ENCODE measurements around the gene FUBP3.

The FUBP3 gene

DNA sequence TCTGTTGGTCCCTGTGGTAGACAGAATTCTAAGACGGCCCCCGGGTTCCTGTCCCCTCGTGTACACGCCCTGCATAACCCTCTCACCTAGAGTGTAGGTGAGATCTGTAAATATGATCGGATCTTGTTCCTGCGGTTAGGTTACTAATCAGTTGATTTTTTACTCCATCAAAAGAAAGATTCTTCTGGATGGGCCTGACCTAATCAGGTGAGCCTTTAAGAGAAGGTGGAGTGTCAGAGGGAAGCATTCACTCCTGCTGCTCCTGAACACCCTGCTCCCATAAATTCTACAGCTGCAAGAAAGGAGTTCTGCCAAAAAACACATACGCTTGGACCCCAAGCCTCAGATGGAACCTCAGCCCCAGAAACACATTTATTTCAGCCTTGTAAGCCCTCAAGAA lies 15.6 kb upstream of the FUBP3 start:
- no peak overlapping the region for H3K4me3 ChIP-seq (ENCODE audit: low read length)
- 0 out of 2 replicates have a peak, but pooled peaks cover 4% of the 10 kb centered on the region for H3K27me3 ChIP-seq (ENCODE audit: control insufficient read depth, low read length)
- no peak overlapping the region for H3K4me2 ChIP-seq (ENCODE audit: low read length)
- H3K79me2 ChIP-seq (ENCODE audit: control insufficient read depth, low read length), result no peaks in the 10 kb centered on the region
- H3K27ac ChIP-seq (ENCODE audit: low read depth, low read length), result no peak overlapping the region
- H3K4me1 ChIP-seq (ENCODE audit: control insufficient read depth, low read length), result no peaks in the 10 kb centered on the region
- no peaks in the 10 kb centered on the region for H3K9me2 ChIP-seq (replicated peaks; ENCODE audit: control insufficient read depth, low read length)
- no peaks in the 10 kb centered on the region for H3K9me3 ChIP-seq (ENCODE audit: control insufficient read depth, insufficient read depth, low read length)
- no peaks in the 10 kb centered on the region for H3F3A ChIP-seq (ENCODE audit: control insufficient read depth, insufficient read depth)
- no peaks in the 10 kb centered on the region for H3K36me3 ChIP-seq (ENCODE audit: control insufficient read depth, low read length)
- TF ChIP-seq, protein P1, sequence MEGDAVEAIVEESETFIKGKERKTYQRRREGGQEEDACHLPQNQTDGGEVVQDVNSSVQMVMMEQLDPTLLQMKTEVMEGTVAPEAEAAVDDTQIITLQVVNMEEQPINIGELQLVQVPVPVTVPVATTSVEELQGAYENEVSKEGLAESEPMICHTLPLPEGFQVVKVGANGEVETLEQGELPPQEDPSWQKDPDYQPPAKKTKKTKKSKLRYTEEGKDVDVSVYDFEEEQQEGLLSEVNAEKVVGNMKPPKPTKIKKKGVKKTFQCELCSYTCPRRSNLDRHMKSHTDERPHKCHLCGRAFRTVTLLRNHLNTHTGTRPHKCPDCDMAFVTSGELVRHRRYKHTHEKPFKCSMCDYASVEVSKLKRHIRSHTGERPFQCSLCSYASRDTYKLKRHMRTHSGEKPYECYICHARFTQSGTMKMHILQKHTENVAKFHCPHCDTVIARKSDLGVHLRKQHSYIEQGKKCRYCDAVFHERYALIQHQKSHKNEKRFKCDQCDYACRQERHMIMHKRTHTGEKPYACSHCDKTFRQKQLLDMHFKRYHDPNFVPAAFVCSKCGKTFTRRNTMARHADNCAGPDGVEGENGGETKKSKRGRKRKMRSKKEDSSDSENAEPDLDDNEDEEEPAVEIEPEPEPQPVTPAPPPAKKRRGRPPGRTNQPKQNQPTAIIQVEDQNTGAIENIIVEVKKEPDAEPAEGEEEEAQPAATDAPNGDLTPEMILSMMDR (IDR thresholded peaks at IDR 0.05; ENCODE audit: low read depth, low read length, poor library complexity, severe bottlenecking), result no peak
- no peak for TF ChIP-seq EZH2phosphoT487 (IDR thresholded peaks at IDR 0.05; ENCODE audit: borderline replicate concordance, low read length)
- no peaks in the 10 kb centered on the region for H4K20me1 ChIP-seq (ENCODE audit: control insufficient read depth, insufficient read depth, low read depth, low read length)

DNA sequence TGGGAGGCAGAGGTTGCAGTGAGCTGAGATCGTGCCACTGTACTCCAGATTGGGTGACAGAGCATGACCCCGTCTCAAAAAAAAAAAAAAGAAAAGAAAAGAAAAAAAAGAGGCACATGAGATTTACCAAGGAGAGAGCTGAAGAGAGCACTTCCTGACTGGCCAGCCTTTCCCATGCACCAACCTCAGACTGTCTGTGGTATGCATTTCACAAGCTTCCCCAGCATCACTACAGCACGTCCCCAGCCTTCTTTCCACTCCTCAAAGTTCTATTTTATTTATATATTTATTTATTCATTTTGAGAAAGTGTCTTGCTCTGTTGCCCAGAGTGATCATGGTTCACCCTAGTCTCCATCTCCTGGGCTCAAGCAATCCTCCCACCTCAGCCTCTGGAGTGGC lies 13.6 kb upstream of the FUBP3 start:
- H3K27me3 ChIP-seq (ENCODE audit: control insufficient read depth, low read length), result 0 out of 2 replicates have a peak, but pooled peaks cover 4% of the 10 kb centered on the region
- no peak overlapping the region for H3K4me2 ChIP-seq (ENCODE audit: low read length)
- no peaks in the 10 kb centered on the region for H3K79me2 ChIP-seq (ENCODE audit: control insufficient read depth, low read length)
- H3K36me3 ChIP-seq (ENCODE audit: control insufficient read depth, low read length), result no peaks in the 10 kb centered on the region
- no peaks in the 10 kb centered on the region for H3K9me2 ChIP-seq (replicated peaks; ENCODE audit: control insufficient read depth, low read length)
- no peaks in the 10 kb centered on the region for H3K9me3 ChIP-seq (ENCODE audit: control insufficient read depth, insufficient read depth, low read length)
- TF ChIP-seq, protein P1 (IDR thresholded peaks at IDR 0.05; ENCODE audit: low read depth, low read length, poor library complexity, severe bottlenecking), result no peak
- no peak for TF ChIP-seq EZH2phosphoT487 (IDR thresholded peaks at IDR 0.05; ENCODE audit: borderline replicate concordance, low read length)
- no peaks in the 10 kb centered on the region for H3F3A ChIP-seq (ENCODE audit: control insufficient read depth, insufficient read depth)
- H3K27ac ChIP-seq (ENCODE audit: low read depth, low read length), result no peak overlapping the region
- no peaks in the 10 kb centered on the region for H4K20me1 ChIP-seq (ENCODE audit: control insufficient read depth, insufficient read depth, low read depth, low read length)
- H3K4me1 ChIP-seq (ENCODE audit: control insufficient read depth, low read length), result no peaks in the 10 kb centered on the region
- H3K4me3 ChIP-seq (ENCODE audit: low read length), result no peak overlapping the region

DNA sequence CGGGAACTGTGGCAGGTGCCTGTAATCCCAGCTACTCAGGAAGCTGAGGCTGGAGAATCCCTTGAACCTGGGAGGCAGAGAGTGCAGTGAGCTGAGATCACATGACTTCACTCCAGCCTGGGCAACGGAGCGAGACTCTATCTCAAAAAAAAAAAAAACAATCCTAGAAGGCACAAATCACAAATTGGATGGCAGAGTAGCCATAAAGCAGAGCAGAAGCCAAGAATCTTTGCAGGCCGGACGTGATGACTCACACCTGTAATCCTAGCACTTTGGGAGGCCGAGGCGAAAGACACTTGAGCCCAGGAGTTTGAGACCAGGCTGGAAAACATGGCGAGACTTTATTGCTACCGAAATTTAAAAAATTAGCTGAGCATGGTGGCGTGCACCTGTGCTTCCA lies 9.2 kb upstream of the FUBP3 start:
- H3K36me3 ChIP-seq (ENCODE audit: control insufficient read depth, low read length), result no peaks in the 10 kb centered on the region
- TF ChIP-seq, protein P1 (IDR thresholded peaks at IDR 0.05; ENCODE audit: low read depth, low read length, poor library complexity, severe bottlenecking), result no peak
- TF ChIP-seq EZH2phosphoT487 (IDR thresholded peaks at IDR 0.05; ENCODE audit: borderline replicate concordance, low read length), result no peak
- H3K4me1 ChIP-seq (ENCODE audit: control insufficient read depth, low read length), result no peaks in the 10 kb centered on the region
- H3K4me3 ChIP-seq (ENCODE audit: low read length), result no peak overlapping the region
- H3K4me2 ChIP-seq (ENCODE audit: low read length), result no peak overlapping the region
- no peaks in the 10 kb centered on the region for H3F3A ChIP-seq (ENCODE audit: control insufficient read depth, insufficient read depth)
- no peaks in the 10 kb centered on the region for H4K20me1 ChIP-seq (ENCODE audit: control insufficient read depth, insufficient read depth, low read depth, low read length)
- H3K9me3 ChIP-seq (ENCODE audit: control insufficient read depth, insufficient read depth, low read length), result no peaks in the 10 kb centered on the region
- H3K27me3 ChIP-seq (ENCODE audit: control insufficient read depth, low read length), result 0 out of 2 replicates have a peak, but pooled peaks cover 4% of the 10 kb centered on the region
- no peaks in the 10 kb centered on the region for H3K79me2 ChIP-seq (ENCODE audit: control insufficient read depth, low read length)
- no peaks in the 10 kb centered on the region for H3K9me2 ChIP-seq (replicated peaks; ENCODE audit: control insufficient read depth, low read length)
- no peak overlapping the region for H3K27ac ChIP-seq (ENCODE audit: low read depth, low read length)

Data from DOHH2 (cell line).